OCI-LY7 (cell line): ENCODE data around the gene RSAD1. TPM values are rescaled to one million over a fixed set of nuclear protein-coding genes. Genes with fewer than 3 reads are reported as not detected.

Experiments used
- BruUV-seq: library from RNA; stranded (reverse); fragments of 400-500 nt; replicated peaks from 2 replicates; lab custom pipeline; 2021; lab: Mats Ljungman, UMichigan
- CTCF ChIA-PET: fragments of 300-600 bp; sonication (Branson Sonifier 250); formaldehyde crosslinking; loops from one replicate; lab custom pipeline; 2022; ENCODE audit warnings: antibody characterized with exemption; ENCODE audit not compliant: unreplicated experiment; lab: Charles Lee
- POLR2A ChIA-PET: fragments of 300-600 bp; sonication (Branson Sonifier 250); formaldehyde crosslinking; loops from one replicate; lab custom pipeline; 2022; ENCODE audit warnings: antibody characterized with exemption; lab: Charles Lee
- DNase-seq: peaks from one replicate; pipeline ENCODE4 v3.0.0-alpha.2; 2015; ENCODE audit warnings: low spot score
- H2AFZ ChIP-seq: fragments of 200-600 bp; sonication (generic), shearing (Covaris generic); 2 replicates; pipeline ENCODE4 v1.6.1; 2014; ENCODE audit warnings: mild to moderate bottlenecking, antibody characterized with exemption, low read length, moderate library complexity
- H3K27ac ChIP-seq: fragments of 200-600 bp; sonication (generic); 2 replicates; pipeline ENCODE4 v1.5.1; 2014; ENCODE audit warnings: mixed run types, low read depth, mild to moderate bottlenecking, moderate library complexity, low read length, inconsistent platforms; ENCODE audit not compliant: poor library complexity, severe bottlenecking
- H3K36me3 ChIP-seq: fragments of 200-600 bp; sonication (generic); 2 replicates; pipeline ENCODE4 v1.6.1; 2014; ENCODE audit warnings: mild to moderate bottlenecking, antibody characterized with exemption, low read length, moderate library complexity, mixed read lengths; ENCODE audit not compliant: insufficient read depth
- H3K4me1 ChIP-seq: fragments of 200-600 bp; sonication (generic); 2 replicates; pipeline ENCODE4 v1.5.1; 2014; ENCODE audit warnings: mild to moderate bottlenecking, low read length; ENCODE audit not compliant: insufficient read depth, poor library complexity, severe bottlenecking
- H3K4me2 ChIP-seq: fragments of 200-600 bp; sonication (generic); 2 replicates; pipeline ENCODE4 v1.6.1; 2014; ENCODE audit warnings: mild to moderate bottlenecking, low read length
- H3K4me3 ChIP-seq: fragments of 200-600 bp; sonication (generic); 2 replicates; pipeline ENCODE4 v1.5.1; 2014; ENCODE audit warnings: mild to moderate bottlenecking, low read depth, low read length; ENCODE audit not compliant: poor library complexity, severe bottlenecking
- H3K79me2 ChIP-seq: fragments of 200-600 bp; sonication (generic); 2 replicates; pipeline ENCODE4 v1.6.1; 2016; ENCODE audit warnings: low read depth, mild to moderate bottlenecking, low read length, moderate library complexity, mixed read lengths; ENCODE audit not compliant: insufficient read depth
- H3K9me2 ChIP-seq: fragments of 200-600 bp; sonication (generic); 2 replicates; pipeline ENCODE4 v1.6.1; 2016; ENCODE audit warnings: mild to moderate bottlenecking, low read length, mixed read lengths; ENCODE audit not compliant: insufficient read depth
- H3K9me3 ChIP-seq: fragments of 200-600 bp; sonication (generic); 2 replicates; pipeline ENCODE4 v1.6.1; 2014; ENCODE audit warnings: mild to moderate bottlenecking, mixed run types, low read length, mixed read lengths
- H4K20me1 ChIP-seq: fragments of 200-600 bp; sonication (generic); 2 replicates; pipeline ENCODE4 v1.6.1; 2014; ENCODE audit warnings: mild to moderate bottlenecking, antibody characterized with exemption, low read length, moderate library complexity, mixed read lengths; ENCODE audit not compliant: insufficient read depth
- EZH2phosphoT487 ChIP-seq: fragments of 200-600 bp; sonication (generic); IDR thresholded peaks from 2 replicates; pipeline ENCODE4 v1.6.1; 2018; ENCODE audit warnings: low read depth, borderline replicate concordance, mild to moderate bottlenecking, mixed run types, antibody characterized with exemption, low read length, moderate library complexity, mixed read lengths
- intact Hi-C: fragments of 100-400 bp; cut with micrococcal nuclease; formaldehyde crosslinking; loops from one replicate; pipeline ENCODE4 v1.10.0; 2022; ENCODE audit not compliant: unreplicated experiment
- total RNA-seq, 2 experiments: library from RNA; depleted of rRNA in 1 of 2; stranded (reverse); fragments of >200 nt in 1 of 2; shearing (Covaris generic) in 1 of 2; gene quantifications; 2 replicates each; pipeline ENCODE4 v1.2.3, GENCODE V29; 2014 to 2022
- TF ChIP-seq, protein P1 (sequence below): fragments of 200-600 bp; sonication (generic); conservative IDR thresholded peaks from 2 replicates; pipeline ENCODE4 v1.5.1; 2014; ENCODE audit warnings: mild to moderate bottlenecking, antibody characterized with exemption, low read length, moderate library complexity, mixed read lengths

RSAD1 gene
- total RNA-seq, 2 experiments from 2014 or later: 22.6 to 27.9 TPM

GRCh38 chr17:50484386-50485155, 5.9 kb downstream of the RSAD1 start:
- no peak overlapping the region for H3K27ac ChIP-seq
- intact Hi-C loops: loop anchor here (10.0 kb wide), 1 partner anchor 220 kb away; the partner anchor contains the start of gene ANKRD40

GRCh38 chr17:50487213-50488096, 8.8 kb downstream of the RSAD1 start:
- Histone ChIP-seq H2AFZ (no peak overlapping the region), H3K9me2 (no peaks in the 10 kb centered on the region), H3K4me3 (no peak overlapping the region), H3K9me3 (no peaks in the 10 kb centered on the region), H3K4me1 (no peaks in the 10 kb centered on the region), H4K20me1 (no peaks in the 10 kb centered on the region), H3K27ac (no peak overlapping the region), H3K4me2 (no peak overlapping the region), H3K79me2 (no peaks in the 10 kb centered on the region), H3K36me3 (peaks cover 33% of the 10 kb centered on the region)
- ChIA-PET POLR2A (interaction anchor here (0.5 kb wide), 2 partner anchors 21 to 152 kb away, joined by 4 read pairs; no protein-coding TSS in a partner anchor), CTCF (no interaction called here)
- no peak for TF ChIP-seq EZH2phosphoT487
- TF ChIP-seq, protein P1, sequence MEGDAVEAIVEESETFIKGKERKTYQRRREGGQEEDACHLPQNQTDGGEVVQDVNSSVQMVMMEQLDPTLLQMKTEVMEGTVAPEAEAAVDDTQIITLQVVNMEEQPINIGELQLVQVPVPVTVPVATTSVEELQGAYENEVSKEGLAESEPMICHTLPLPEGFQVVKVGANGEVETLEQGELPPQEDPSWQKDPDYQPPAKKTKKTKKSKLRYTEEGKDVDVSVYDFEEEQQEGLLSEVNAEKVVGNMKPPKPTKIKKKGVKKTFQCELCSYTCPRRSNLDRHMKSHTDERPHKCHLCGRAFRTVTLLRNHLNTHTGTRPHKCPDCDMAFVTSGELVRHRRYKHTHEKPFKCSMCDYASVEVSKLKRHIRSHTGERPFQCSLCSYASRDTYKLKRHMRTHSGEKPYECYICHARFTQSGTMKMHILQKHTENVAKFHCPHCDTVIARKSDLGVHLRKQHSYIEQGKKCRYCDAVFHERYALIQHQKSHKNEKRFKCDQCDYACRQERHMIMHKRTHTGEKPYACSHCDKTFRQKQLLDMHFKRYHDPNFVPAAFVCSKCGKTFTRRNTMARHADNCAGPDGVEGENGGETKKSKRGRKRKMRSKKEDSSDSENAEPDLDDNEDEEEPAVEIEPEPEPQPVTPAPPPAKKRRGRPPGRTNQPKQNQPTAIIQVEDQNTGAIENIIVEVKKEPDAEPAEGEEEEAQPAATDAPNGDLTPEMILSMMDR: no peak
- no peak for DNase-seq
- no TSS peak for BruUV-seq
- intact Hi-C loops: loop anchor here (10.0 kb wide), 1 partner anchor 217 kb away; the partner anchor contains the start of gene ANKRD40

More at GRCh38 chr17:50484386-50485155, 5.9 kb downstream of the RSAD1 start:
- Histone ChIP-seq H3K4me1 (peaks cover 8% of the 10 kb centered on the region), H3K36me3 (peaks cover 41% of the 10 kb centered on the region), H3K9me2 (no peaks in the 10 kb centered on the region), H3K4me3 (no peak overlapping the region), H4K20me1 (no peaks in the 10 kb centered on the region), H2AFZ (no peak overlapping the region), H3K4me2 (no peak overlapping the region), H3K9me3 (no peaks in the 10 kb centered on the region), H3K79me2 (no peaks in the 10 kb centered on the region)
- CTCF ChIA-PET: interaction anchor here (0.6 to 0.8 kb wide), 2 partner anchors 14 to 37 kb away, joined by 3 to 15 read pairs; no protein-coding TSS in a partner anchor
- BruUV-seq: no TSS peak
- POLR2A ChIA-PET: interaction anchor here (0.7 kb wide), 2 partner anchors 8 to 87 kb away, joined by 3 read pairs; no protein-coding TSS in a partner anchor
- no peak for TF ChIP-seq EZH2phosphoT487
- TF ChIP-seq, protein P1: no peak
- DNase-seq: no peak
